COLO668 (cell line): ENCODE results near the gene MACROD2.

Experiments used
- DNase-seq: peaks from one replicate; lab custom pipeline; 2025; ENCODE audit not compliant: unreplicated experiment; lab: John Stamatoyannopoulos, UW

MACROD2 gene

GRCh38 chr20:15063081-15063480 lies 1067.8 kb downstream of the MACROD2 start:
- DNase-seq: no peak

GRCh38 chr20:15064741-15065140 lies 1069.4 kb downstream of the MACROD2 start:
- no peak for DNase-seq

- no peak for DNase-seq
These were observed 1070.5 kb downstream of the MACROD2 start for GRCh38 chr20:15065794-15066193.

GRCh38 chr20:15068486-15068885 lies 1073.2 kb downstream of the MACROD2 start:
- no peak for DNase-seq

GRCh38 chr20:15069355-15069754 lies 1074.0 kb downstream of the MACROD2 start:
- no peak for DNase-seq

GRCh38 chr20:15071085-15071808 lies 1075.9 kb downstream of the MACROD2 start:
- no peak for DNase-seq

- no peak for DNase-seq
These were observed 1077.0 kb downstream of the MACROD2 start for GRCh38 chr20:15072316-15072715.

GRCh38 chr20:15075586-15075985 lies 1080.3 kb downstream of the MACROD2 start:
- no peak for DNase-seq

- no peak for DNase-seq
These were observed 1081.5 kb downstream of the MACROD2 start for GRCh38 chr20:15076785-15077184.

- no peak for DNase-seq
These were observed 1082.5 kb downstream of the MACROD2 start for GRCh38 chr20:15077733-15078250.

- no peak for DNase-seq
These were observed 1084.5 kb downstream of the MACROD2 start for GRCh38 chr20:15079594-15080340.

- DNase-seq: no peak
These were observed 1085.9 kb downstream of the MACROD2 start for GRCh38 chr20:15081261-15081660.

- no peak for DNase-seq
These were observed 1096.2 kb downstream of the MACROD2 start for GRCh38 chr20:15091421-15092037.

- no peak for DNase-seq
These were observed 1103.0 kb downstream of the MACROD2 start for GRCh38 chr20:15098351-15098750.

- DNase-seq: no peak
These were observed 1103.8 kb downstream of the MACROD2 start for GRCh38 chr20:15099130-15099529.

GRCh38 chr20:15100506-15101160 lies 1105.3 kb downstream of the MACROD2 start:
- DNase-seq: no peak

GRCh38 chr20:15107931-15108330 lies 1112.6 kb downstream of the MACROD2 start:
- no peak for DNase-seq

GRCh38 chr20:15109494-15109893 lies 1114.2 kb downstream of the MACROD2 start:
- no peak for DNase-seq

GRCh38 chr20:15111654-15112053 lies 1116.3 kb downstream of the MACROD2 start:
- DNase-seq: no peak

GRCh38 chr20:15113144-15113773 lies 1117.9 kb downstream of the MACROD2 start:
- no peak for DNase-seq
